ENCODE data around the gene PRDM13. TPM values are rescaled to one million over a fixed set of nuclear protein-coding genes. Genes with fewer than 3 reads are reported as not detected.

Gene PRDM13
- total and polyA plus RNA-seq, 2 of the 8 experiments (the other 6 are each of a cell fraction or from before 2014, with no cell fraction given): 0.05 to 0.09 TPM

DNA sequence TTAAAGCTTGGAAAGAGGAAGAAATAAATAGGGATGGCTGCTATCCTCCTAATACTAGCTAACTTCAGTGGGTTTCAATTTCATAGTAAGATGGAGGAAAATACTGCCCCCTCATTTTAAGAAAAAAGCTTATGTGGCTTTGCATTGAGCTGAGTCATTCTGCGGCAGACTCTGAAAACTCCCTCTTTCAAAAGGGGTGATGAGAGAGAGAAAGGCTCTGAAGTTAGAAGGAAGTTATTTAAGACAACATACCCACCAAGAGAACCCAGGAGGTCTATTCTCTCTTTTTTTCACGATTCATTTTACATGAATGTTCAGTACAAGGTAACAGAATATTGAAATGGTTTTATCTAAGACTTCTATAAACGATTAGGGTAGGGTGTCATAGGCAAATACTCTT lies 4.5 kb downstream of the PRDM13 start (continued):
- peak; percentile 69 for TF ChIP-seq SUZ12 (IDR thresholded peaks at IDR 0.05; ENCODE audit: low read length)
- TF ChIP-seq KDM1A (IDR thresholded peaks at IDR 0.05; ENCODE audit: borderline replicate concordance, low read length): no peak
- TF ChIP-seq EZH2 (IDR thresholded peaks at IDR 0.05; ENCODE audit: low read depth, low read length, severe bottlenecking): no peak
- TF ChIP-seq CHD2 (IDR thresholded peaks at IDR 0.05; ENCODE audit: low read length): no peak
- TF ChIP-seq, protein P1, sequence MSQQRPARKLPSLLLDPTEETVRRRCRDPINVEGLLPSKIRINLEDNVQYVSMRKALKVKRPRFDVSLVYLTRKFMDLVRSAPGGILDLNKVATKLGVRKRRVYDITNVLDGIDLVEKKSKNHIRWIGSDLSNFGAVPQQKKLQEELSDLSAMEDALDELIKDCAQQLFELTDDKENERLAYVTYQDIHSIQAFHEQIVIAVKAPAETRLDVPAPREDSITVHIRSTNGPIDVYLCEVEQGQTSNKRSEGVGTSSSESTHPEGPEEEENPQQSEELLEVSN (IDR thresholded peaks at IDR 0.05): no peak
- no peak for TF ChIP-seq RBBP5 (IDR thresholded peaks at IDR 0.05; ENCODE audit: borderline replicate concordance, low read depth, low read length)
